K562 (cell line): ENCODE data around the gene PSMA4. TPM values are rescaled to one million over a fixed set of nuclear protein-coding genes. Genes with fewer than 3 reads are reported as not detected.
A peak's percentile ranks its signal among the peaks of the same experiment; 100 is the strongest.

Experiments
- FOS ChIP-seq: IDR thresholded peaks from 3 replicates; pipeline ENCODE4 v1.6.1; 2011; ENCODE audit not compliant: insufficient read length; ENCODE audit errors: extremely low read depth
- GABPB2 ChIP-seq: fragments of 250-450 bp; sonication (Bioruptor Pico); conservative IDR thresholded peaks from 2 replicates; pipeline ENCODE4 v1.5.1; 2021; ENCODE audit warnings: mild to moderate bottlenecking
- NCOA2 ChIP-seq, 2 experiments: fragments of 450-650 bp; IDR thresholded peaks; 2 replicates each; pipeline ENCODE4 v1.6.1; 2018; ENCODE audit warnings: mild to moderate bottlenecking in 2 of 2, moderate library complexity in 1 of 2; ENCODE audit not compliant: partially characterized antibody in 2 of 2
- NFE2 ChIP-seq: IDR thresholded peaks from 2 replicates; pipeline ENCODE4 v1.6.1; 2014; ENCODE audit warnings: antibody characterized with exemption, low read depth
- TSC22D4 ChIP-seq: fragments of 450-650 bp; IDR thresholded peaks from 2 replicates; pipeline ENCODE4 v1.6.1; 2016; ENCODE audit warnings: missing genetic modification characterization, missing biosample characterization, control low read depth
- VEZF1 ChIP-seq: fragments of 200-800 bp; sonication (Bioruptor generic); IDR thresholded peaks from 2 replicates; pipeline ENCODE4 v1.6.1; 2017; ENCODE audit warnings: missing genetic modification characterization, missing compliant biosample characterization
- ZBTB2 ChIP-seq: fragments of 450-650 bp; IDR thresholded peaks from 2 replicates; pipeline ENCODE4 v1.6.1; 2016; ENCODE audit warnings: antibody characterized with exemption
- ZFP30 ChIP-seq: fragments of 250-450 bp; sonication (Bioruptor Pico); IDR thresholded peaks from 2 replicates; pipeline ENCODE4 v1.8.0; 2022; ENCODE audit warnings: moderate library complexity, mild to moderate bottlenecking, inconsistent platforms, borderline replicate concordance
- ZNF695 ChIP-seq: fragments of 450-650 bp; formaldehyde crosslinking; IDR thresholded peaks from 2 replicates; pipeline ENCODE4 v1.4.0; 2020; ENCODE audit warnings: mild to moderate bottlenecking, moderate library complexity
- ZZZ3 ChIP-seq: fragments of 450-650 bp; IDR thresholded peaks from 2 replicates; pipeline ENCODE4 v1.6.1; 2016; ENCODE audit warnings: antibody characterized with exemption, mild to moderate bottlenecking, moderate library complexity
- polyA plus RNA-seq, 8 experiments: library from polyadenylated mRNA; depleted of rRNA in 4 of 8; stranded (reverse) in 5 of 8; unstranded in 3 of 8; fragments of >200 nt; fragmentation: Nextera tagmentation in 2 of 8; fragmentation: Illumina TruSeq in 1 of 8; extraction: Ambion mirVana in 2 of 8; extraction: Trizol in 1 of 8; gene quantifications; 2 replicates each; pipeline versions ENCODE4 v1.2.1 to v1.2.3, GENCODE V29; 2011 to 2014; ENCODE audit warnings: inconsistent platforms in 1 of 8, missing spikeins in 1 of 8
- total RNA-seq, 7 experiments: library from RNA; depleted of rRNA in 6 of 7; stranded (reverse); fragments of >200 nt in 6 of 7; fragmentation: Illumina TruSeq in 2 of 7; extraction: Trizol in 2 of 7; gene quantifications; 2 replicates each; pipeline versions ENCODE4 v1.2.1 to v1.2.3, GENCODE V29; 2011 to 2021; ENCODE audit warnings: low replicate concordance in 1 of 7
- TF ChIP-seq, protein P1 (sequence below), 2 experiments: fragments of 450-650 bp; IDR thresholded peaks; 2 replicates each; pipeline ENCODE4 v1.6.1; 2016; ENCODE audit warnings: mild to moderate bottlenecking in 2 of 2, borderline replicate concordance in 1 of 2, low read depth in 1 of 2, moderate library complexity in 1 of 2
- TF ChIP-seq, protein P2 (sequence below): fragments of 250-450 bp; sonication (Bioruptor Pico); IDR thresholded peaks from 2 replicates; pipeline ENCODE4 v1.5.0; 2021; ENCODE audit warnings: mild to moderate bottlenecking, borderline replicate concordance

PSMA4 gene
- total and polyA plus RNA-seq, 9 of the 15 experiments (the other 6 are each of a cell fraction or from before 2014, with no cell fraction given) = 304 to 1,857 (median 666) TPM

- TF ChIP-seq ZBTB2 (no peak; the same call in 1 of the 2 replicates), VEZF1 (CRISPR knock-in tag) (peak; percentile 30; the same call in 1 of the 2 replicates), NFE2 (peak; percentile 33; the same call in 1 of the 2 replicates), TSC22D4 (no peak), ZFP30 (no peak), NCOA2 (IDR thresholded peaks at IDR 0.05; ENCODE audit: partially characterized antibody in 2 of 2) (no peak), GABPB2 (CRISPR knock-in tag) (no peak), FOS (no peak), ZNF695 (no peak), ZZZ3 (no peak)
- TF ChIP-seq, protein P1, sequence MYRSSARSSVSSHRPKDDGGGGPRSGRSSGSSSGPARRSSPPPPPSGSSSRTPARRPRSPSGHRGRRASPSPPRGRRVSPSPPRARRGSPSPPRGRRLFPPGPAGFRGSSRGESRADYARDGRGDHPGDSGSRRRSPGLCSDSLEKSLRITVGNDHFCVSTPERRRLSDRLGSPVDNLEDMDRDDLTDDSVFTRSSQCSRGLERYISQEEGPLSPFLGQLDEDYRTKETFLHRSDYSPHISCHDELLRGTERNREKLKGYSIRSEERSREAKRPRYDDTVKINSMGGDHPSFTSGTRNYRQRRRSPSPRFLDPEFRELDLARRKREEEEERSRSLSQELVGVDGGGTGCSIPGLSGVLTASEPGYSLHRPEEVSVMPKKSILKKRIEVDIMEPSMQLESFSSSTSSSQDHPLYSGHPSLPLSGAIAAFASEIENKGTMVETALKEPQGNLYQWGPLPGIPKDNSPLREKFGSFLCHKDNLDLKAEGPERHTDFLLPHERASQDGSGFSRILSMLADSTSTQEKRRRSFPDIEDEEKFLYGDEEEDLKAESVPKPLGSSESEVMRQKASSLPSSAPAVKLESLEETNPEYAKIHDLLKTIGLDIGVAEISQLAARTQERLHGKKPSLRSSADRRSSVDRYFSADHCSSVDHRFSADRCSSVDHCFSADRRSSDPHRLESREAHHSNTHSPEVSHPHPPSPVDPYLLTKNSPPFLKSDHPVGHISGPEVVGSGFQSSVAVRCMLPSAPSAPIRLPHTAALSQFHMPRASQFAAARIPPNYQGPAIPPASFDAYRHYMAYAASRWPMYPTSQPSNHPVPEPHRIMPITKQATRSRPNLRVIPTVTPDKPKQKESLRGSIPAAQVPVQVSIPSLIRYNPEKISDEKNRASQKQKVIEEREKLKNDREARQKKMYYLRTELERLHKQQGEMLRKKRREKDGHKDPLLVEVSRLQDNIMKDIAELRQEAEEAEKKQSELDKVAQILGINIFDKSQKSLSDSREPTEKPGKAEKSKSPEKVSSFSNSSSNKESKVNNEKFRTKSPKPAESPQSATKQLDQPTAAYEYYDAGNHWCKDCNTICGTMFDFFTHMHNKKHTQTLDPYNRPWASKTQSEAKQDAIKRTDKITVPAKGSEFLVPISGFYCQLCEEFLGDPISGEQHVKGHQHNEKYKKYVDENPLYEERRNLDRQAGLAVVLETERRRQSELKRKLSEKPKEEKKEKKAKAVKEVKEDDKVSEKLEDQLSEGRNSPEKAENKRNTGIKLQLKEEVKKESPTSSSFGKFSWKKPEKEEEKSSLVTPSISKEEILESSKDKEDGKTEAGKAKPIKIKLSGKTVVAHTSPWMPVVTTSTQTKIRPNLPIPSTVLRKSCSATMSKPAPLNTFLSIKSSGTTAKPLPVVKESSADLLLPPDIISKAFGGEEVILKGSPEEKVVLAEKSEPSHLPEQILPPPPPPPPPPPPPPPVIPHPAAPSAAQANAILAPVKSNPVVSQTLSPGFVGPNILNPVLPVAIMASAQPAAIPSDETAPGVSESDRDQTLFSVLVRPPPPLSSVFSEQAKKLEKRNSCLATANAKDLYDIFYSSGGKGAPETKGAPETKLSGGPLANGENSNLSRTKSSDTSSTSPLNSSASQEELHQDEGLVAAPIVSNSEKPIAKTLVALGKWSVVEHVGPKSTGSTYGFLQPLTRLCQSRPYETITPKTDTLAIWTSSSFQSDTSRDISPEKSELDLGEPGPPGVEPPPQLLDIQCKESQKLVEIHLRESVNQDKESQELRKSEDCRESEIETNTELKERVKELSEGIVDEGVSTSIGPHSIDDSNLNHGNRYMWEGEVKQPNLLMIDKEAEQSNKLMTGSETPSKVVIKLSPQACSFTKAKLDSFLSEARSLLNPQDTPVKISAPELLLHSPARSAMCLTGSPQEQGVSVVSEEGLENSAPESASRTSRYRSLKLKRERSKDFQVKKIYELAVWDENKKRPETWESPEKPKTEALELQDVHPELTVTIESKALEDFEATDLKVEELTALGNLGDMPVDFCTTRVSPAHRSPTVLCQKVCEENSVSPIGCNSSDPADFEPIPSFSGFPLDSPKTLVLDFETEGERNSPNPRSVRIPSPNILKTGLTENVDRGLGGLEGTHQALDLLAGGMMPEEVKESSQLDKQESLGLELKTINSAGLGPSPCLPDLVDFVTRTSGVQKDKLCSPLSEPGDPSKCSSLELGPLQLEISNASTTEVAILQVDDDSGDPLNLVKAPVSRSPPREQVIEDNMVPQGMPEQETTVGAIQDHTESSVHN (IDR thresholded peaks at IDR 0.05; ENCODE audit: borderline replicate concordance in 1 of 2, low read depth in 1 of 2) = no peak
- TF ChIP-seq, protein P2, sequence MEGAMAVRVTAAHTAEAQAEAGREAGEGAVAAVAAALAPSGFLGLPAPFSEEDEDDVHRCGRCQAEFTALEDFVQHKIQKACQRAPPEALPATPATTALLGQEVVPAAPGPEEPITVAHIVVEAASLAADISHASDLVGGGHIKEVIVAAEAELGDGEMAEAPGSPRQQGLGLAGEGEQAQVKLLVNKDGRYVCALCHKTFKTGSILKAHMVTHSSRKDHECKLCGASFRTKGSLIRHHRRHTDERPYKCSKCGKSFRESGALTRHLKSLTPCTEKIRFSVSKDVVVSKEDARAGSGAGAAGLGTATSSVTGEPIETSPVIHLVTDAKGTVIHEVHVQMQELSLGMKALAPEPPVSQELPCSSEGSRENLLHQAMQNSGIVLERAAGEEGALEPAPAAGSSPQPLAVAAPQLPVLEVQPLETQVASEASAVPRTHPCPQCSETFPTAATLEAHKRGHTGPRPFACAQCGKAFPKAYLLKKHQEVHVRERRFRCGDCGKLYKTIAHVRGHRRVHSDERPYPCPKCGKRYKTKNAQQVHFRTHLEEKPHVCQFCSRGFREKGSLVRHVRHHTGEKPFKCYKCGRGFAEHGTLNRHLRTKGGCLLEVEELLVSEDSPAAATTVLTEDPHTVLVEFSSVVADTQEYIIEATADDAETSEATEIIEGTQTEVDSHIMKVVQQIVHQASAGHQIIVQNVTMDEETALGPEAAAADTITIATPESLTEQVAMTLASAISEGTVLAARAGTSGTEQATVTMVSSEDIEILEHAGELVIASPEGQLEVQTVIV (CRISPR knock-in tag) = no peak
Observed at GRCh38 chr15:78565097-78565950, 25.1 kb downstream of the PSMA4 start, which contains the start of gene CHRNA5 (continued).
